GM21619 (cell line): ENCODE results near the gene HPN.
"Not testable (repeated sequence)": the region's sequence is repeated elsewhere in the genome, so short reads cannot be mapped to it uniquely, and the experiment has no call there.

Experiments used
- ATAC-seq: cut with Tn5 transposase; IDR thresholded peaks from one replicate; pipeline ENCODE4 v1.9.1; 2021; ENCODE audit not compliant: unreplicated experiment

Gene HPN

DNA sequence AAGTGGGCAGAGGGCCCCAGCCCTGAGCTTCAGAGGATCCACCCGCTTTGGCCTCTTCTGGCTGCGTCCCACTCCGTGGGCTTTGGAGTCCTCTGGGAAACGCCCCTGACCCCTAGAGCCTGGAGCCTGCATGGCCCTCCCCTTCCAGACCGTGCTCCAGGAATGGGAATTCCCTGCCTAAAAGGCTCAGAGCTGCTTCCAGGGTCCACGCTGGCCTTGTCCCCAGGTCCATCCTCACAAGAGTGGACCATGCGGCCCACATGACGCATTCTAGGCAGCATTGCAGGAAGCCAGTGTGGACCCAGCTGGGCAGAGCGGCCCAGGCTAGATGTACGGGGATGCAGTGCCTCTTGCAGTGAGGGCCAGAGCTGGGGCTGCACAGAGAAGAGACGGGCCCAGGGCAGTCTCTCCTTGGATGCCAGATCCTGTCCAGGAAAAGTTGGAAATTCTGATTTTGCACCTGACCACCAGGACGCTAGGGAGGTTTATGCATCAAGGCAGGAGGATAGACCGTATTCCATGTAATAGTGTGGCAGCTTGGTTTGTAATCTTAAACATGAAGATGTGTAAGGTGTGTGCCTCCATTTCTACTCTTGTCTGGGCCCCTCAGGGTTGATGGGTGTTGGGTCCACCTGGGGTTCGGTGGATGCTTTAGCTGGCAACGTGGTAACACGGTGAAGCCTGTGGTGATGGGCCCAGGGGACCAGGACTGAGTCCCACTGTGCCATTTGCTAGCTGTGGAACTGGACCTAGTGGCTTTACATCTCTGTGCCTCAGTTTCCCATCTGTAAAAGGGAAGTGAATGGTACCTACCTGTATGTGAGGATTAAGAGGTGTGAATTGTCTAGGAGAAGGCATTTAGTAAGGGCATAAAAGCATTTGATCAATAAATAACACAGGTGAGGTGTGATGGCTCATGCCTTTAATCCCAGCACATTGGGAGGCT lies 59.3 kb downstream of the HPN start:
- ATAC-seq: no peak

DNA sequence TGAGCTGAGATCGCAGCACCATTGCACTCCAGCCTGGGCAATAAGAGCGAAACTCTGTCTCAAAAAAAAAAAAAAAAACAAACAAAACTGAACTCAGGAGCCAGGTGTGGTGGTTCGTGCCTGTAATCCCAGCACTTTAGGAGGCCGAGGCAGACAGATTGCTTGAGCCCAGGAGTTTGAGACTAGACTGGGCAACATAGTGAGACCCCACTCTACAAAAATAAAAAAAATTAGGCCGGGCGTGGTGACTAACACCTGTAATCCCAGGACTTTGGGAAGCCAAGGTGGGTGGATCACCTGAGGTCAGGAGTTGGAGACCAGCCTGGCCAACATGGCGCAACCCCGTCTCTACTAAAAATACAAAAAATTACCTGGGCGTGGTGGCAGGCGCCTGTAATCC lies 60.4 kb downstream of the HPN start:
- ATAC-seq: not testable (repeated sequence)

DNA sequence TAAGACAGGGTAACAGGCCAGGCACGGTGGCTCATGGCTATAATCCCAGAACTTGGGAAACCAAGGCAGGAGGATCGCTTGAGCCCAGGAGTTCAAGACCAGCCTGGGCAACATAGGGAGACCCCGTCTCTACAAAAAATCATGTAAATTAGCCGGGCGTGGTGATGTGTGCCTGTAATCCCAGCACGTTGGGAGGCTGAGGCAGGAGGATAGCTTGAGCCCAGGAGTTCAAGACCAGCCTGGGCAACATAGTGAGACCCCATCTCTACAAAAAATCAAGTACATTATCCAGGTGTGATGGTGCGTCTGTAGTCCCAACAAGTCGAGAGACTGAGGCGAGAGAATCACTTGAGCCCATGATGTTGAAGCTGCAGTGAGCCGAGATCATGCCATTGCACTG lies 62.1 kb downstream of the HPN start:
- ATAC-seq: not testable (repeated sequence)

DNA sequence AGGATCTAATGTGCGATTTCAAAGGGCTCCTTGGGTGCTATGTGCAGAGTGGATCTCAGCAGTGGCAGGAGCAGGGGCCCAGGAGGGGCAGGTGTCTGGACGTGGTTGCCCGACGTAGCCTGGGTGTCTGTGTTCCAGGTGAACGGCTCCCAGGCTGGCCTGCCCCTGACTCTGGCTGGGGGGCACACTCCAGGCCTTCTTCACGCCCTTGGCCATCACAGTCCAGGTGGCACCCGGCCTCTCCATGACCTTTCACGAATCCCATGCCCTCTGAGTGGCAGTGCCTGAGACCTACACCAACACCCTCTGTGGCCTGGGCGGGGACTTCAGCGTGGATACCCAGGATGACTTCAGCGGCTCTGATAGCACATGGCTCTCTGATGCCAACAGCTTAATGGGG lies 62.8 kb downstream of the HPN start:
- ATAC-seq: no peak

DNA sequence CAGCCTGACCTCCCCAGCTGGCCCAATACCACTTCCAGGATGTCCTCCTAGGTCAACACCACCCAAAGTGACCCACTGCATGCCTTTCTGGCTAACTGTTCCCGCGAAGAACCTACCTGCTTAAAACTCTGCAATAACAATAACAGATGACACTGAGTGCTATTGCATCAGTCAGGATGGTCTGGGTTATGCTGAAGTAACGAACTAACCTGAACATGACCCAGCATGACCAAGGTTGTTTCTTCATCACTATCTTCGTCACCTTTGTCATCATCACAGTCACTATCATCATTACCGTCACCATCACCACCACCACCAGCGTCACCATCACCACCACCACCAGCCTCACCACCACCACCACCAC lies 63.5 kb downstream of the HPN start:
- ATAC-seq: no peak

DNA sequence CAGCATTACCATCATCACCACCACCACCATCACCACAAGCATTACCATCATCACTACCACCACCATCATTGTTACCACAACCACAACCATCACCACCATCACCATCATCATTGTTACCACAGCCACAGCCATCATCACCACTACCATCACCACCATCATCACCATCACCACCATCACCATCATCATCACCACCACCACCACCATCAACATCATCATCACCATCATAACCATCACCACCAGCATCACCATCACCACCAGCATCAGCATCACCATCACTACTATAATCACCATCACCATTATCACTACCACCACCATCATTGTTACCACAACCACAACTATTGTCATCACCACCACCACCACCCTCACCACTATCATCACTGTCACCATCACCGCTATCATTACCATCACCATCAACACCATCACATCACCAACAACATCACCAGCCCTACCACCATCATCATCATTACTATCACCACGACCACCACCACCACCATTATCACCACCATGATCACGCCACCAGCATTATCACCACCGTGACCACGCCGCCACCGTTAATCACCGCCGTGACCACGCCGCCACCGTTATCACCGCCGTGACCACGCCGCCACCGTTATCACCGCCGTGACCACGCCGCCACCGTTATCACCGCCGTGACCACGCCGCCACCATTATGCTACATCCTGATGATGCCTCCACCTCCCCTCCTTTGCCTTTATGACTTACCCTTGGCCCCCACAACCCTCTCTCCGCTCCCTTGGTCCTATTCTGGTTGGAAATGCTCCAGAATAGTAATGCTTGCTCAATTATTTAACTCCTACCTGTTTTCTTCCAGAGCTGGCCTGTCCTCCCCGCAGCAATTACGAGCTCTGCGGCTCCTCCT lies 64.1 kb downstream of the HPN start:
- no peak for ATAC-seq

DNA sequence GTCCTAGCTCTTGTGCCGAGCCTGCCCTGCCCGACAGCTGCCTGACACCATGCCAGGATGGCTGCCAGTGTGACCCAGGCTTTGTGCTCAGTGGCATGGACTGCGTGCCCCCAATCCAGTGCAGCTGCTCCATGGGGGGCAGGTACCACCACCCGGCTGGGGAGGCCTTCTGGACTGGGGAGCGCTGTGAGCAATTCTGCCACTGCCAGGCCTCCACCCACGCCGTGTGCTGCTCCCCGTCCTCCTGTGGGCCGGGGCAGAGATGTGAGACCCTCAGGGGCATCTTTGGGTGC lies 64.7 kb downstream of the HPN start:
- no peak for ATAC-seq

DNA sequence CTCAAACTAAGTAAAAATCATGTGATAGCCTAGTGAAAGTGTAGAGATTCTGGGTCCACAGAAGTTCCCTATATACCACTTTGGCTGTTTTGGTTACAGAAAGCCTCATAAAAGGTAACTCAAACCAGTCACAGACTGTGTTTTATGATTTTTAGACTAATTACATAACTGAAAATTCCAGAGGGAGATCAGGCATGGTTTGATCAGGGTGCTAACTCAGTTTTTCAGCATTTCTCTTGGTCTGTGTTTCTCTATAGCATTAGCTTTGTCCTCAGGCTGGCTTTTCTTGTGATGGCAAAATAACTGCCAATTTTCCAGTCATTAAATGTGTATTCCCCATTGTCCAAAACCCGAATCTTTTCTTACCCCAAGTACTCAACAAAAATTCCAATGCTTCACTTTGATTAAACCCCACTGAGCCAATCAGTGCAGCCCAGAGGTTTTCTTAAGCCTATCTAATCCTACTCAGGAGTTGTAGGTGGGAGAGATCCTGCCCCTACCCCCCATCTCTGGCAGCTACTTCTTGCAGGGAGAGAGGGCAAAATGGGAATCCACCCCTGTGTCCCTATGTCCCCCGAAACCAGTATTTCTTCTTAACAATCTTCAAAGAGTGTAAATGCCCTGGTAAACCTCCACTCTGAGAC lies 65.5 kb downstream of the HPN start:
- no peak for ATAC-seq

DNA sequence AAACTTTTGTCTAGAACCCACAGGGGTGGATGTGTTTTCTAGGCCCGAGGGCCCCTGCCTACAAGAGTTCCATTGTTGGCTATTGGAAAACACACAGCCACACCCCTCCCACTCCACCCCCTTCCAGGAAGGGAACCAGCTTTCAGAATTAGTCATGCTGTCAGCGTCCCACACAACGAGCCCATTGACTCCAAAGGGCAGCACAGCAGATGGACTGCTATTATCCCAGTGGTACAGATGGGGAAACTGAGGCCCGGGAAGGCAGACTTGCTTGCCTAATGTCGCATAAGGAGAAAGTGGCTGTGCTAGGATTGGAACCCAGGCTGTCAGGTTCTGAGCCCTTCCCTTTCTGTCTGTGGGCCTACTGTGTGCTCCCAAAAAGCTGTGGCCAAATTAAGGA lies 66.0 kb downstream of the HPN start:
- no peak for ATAC-seq

DNA sequence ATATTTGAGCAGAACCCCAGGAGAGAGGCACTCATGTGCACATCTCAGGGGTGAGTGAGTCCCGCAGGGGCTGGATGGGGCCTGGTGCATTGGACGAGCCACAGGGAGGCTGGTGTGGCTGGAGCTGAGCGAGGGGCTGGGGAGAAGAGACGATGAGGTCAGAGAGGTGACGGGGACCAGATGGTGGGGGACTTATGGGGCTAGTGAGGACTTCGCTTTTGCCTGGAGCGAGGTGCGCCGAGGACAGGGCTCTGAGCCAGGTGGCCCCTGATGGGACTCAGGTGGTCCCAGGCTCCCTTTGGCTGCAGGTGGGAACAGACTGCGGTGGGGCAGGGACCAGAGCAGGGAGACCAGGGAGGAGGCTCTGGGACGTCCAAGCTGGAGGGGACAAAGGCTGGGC lies 67.2 kb downstream of the HPN start:
- ATAC-seq: no peak

DNA sequence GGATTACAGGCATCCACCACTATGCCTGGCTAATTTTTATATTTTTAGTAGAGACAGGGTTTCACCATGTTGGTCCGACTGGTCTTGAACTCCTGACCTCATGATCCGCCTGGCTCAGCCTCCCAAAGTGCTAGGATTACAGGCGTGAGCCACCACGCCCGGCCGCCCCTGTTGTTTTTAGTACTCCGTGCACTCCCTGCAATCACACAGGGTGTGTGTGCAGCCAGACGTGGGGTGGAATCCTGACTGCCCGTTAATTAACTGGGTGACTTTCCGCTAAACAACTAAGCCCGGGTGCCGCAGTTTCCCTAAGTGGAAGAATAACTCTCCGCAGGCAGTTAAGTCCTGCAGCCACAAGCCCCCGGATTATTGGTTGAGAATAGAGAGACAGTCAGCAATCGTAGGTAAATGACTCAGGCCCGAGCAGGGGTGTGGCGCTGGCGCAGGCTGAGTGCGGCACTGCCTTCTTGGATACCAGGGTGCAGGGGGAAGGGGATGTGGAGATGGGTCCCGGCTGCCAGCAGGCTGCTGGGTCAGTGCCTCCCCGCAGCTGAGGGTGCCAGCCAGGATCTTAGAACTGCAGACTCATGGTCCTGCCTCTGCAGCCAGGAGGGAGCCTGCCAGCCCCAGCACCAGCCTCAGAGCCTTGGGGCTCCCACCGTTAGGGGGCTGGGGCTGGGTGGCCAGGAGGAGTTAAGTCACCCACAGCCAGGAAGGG lies 68.0 kb downstream of the HPN start:
- no peak for ATAC-seq

DNA sequence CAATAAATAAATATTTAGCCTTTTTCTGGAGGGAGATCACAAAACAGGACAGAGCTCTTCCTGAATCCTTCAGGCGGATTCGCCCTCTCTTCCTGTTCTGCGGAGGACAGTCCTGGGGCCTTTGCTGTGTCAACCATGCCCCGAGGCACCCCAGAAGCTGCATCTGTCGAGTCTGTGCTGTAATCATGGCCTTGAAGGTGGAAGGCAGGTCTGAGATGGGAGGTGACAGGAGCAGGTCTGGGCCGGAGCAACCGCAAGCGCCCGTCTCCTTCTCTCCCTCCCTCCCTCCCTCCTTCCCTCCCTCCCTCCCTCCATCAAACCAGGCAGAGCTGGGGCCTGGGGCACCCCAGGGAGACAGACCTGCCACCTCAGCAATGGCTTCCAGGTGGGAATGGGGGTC lies 69.5 kb downstream of the HPN start:
- ATAC-seq: no peak

DNA sequence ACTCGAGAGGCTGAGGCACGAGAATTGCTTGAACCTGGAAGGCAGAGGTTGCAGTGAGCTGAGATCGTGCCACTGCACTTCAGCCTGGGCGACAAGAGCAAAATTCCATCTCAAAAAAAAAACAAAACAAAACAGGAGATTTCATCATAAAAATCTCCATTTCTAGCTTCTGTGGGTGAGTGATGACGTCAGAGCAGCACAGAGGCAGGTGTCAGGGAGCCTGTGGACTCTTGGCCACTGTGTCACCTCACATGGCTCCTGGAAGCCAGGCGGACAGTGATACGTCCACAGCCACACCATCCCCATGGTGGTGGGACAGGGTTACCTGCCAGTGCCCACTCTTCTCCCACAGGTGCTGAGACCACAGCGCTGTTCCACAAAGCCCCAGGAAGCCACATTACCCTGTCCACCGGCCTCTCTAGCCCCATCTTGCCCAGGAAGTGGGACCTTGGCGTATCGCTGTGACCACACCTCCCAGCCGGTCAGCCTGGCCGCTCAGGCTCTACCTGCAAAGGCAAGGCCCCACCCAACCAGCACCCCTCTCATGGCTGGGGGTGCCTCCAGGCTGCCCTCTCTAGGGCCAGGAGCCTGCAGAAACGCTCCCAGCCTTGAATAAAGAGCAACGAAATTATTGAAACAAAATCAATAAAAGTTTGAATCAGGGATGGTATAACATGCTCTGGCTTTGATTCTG lies 71.6 kb downstream of the HPN start:
- no peak for ATAC-seq

DNA sequence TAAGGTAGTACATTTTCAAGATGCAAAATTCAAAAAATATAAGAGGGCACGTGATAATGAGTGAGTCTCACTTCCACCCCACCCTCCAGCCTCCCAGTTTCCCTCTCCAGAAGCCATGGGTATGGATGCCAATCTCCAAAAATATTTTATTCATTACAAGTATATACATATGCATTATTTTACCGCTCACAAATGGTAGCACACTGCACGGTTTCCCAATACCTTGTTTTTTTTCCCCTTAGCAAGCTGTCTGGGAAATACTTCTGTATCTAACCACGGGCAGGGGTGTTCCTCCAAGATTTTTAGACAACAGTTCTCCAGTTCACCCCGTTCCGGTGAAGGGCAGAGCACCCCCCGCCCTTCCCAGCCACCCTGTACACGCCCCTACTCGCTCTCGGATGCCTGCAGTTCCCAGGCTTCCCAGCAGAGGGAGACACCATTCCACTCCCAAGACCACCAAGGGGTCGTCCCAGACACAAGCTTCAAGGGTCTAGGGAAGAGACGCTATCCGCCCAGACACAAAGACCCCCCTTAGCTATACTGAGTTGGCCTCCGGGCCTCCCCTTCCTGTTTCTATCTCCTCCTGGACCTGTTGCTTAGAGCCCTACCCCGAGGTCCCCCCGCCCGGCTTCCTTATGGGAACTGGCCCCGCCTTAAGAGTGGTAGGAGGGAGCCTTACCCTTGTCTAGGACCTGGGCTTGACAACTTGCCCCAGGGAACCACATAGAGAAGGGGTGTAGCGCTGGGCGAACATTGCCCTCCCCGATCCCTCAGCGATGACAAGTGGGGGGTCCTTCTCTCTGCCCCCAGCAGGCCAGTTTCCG lies 73.0 kb downstream of the HPN start:
- no peak for ATAC-seq

DNA sequence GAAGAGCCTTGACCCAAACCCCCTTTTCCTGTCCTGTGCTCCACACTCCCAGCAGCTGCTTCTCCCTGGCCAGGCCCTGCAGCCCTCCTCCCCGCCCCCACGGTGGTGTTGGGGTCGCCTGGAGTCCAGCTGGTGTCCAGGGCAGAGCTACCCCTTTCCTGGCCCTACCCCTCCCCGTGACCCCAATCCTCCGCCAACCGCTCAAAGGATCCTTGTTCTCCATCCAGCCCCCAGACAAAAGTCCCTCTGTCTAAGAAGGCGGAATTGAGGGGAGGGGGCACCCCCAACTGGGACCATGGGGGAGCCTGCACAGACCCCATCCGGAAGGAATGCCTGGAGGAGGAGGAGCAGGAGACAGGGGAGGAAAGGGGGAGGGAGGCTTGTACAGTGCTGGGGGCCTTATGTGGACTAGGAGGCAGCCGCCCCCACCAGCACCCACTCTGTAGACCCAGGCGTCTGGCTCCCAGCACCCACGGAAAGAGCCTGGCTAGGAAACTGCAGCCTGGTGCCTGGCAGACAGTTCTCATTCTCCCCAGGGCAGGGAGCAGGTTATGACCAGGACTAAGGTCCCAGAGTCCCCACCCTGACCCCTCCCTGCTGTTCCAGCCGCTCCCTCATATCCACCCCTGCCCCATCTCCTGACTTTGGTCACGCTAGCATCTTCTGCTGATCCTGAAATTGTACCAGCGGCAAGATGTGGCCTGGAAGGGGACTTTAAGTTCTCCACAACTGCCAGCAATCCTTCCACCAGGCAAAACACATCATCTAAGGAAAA lies 73.8 kb downstream of the HPN start, which contains the start of gene FXYD3:
Gene FXYD3, plus strand, starts transcription at position 647 of the 775 bp plus-strand sequence. CDS start 3,554 bp downstream, outside the sequence.
- no peak for ATAC-seq
